Prostate gland (tissue), 2 donors: ENCODE measurements around the gene TCF7.

Experiments
- CTCF ChIP-seq, 4 experiments: fragments of 200-600 bp in 2 of 4; fragments of 450-650 bp in 2 of 4; sonication (generic) in 2 of 4; IDR thresholded peaks; 1 replicate in 3 of 4; 2 replicates in 1 of 4; pipeline ENCODE4 v1.5.1; 2016 to 2019; ENCODE audit warnings: antibody characterized with exemption in 4 of 4, mild to moderate bottlenecking in 2 of 4, moderate library complexity in 2 of 4
- POLR2A ChIP-seq: fragments of 450-650 bp; IDR thresholded peaks from one replicate; pipeline ENCODE4 v1.6.1; 2016; ENCODE audit warnings: antibody characterized with exemption, mild to moderate bottlenecking

- TF ChIP-seq CTCF (IDR thresholded peaks at IDR 0.05) (no peak), POLR2A (no peak)
These were observed 63.6 kb downstream of the TCF7 start for GRCh38 chr5:134178096-134178419.
